Gastroesophageal sphincter (tissue), 3 donors: Measurements from ENCODE around the gene ST7.

Experiments
- POLR2A ChIP-seq, 2 donors: fragments of 450-650 bp; IDR thresholded peaks; one replicate each; pipeline ENCODE4 v1.6.1; 2017; ENCODE audit warnings: antibody characterized with exemption in 2 of 2, mild to moderate bottlenecking in 2 of 2, moderate library complexity in 1 of 2
- TF ChIP-seq, protein P1 (sequence below), 4 experiments: fragments of 200-600 bp in 2 of 4; fragments of 450-650 bp in 2 of 4; sonication (generic) in 1 of 4; IDR thresholded peaks; one replicate each; pipeline ENCODE4 v1.5.1; 2017 to 2019; ENCODE audit warnings: antibody characterized with exemption in 4 of 4, mild to moderate bottlenecking in 2 of 4, moderate library complexity in 2 of 4

DNA sequence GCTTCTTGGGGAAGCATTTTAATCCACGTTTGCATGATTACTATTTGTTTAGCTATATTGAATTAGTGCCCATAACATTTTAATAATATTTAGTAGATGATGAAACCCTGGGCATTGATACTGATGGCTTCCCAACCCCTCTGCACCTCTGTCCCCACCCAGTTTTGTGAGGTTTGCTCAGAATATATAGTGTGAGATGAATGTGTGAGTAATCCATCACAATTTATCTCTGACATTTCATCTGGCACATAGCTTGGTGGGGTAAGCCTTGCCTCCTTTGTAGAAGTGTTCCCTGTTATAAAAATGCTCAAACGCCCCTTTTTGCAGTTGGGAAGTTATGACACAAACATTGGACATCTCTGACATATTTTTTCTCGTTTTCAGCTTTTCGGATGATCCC lies 265.4 kb downstream of the ST7 start:
- TF ChIP-seq, protein P1, sequence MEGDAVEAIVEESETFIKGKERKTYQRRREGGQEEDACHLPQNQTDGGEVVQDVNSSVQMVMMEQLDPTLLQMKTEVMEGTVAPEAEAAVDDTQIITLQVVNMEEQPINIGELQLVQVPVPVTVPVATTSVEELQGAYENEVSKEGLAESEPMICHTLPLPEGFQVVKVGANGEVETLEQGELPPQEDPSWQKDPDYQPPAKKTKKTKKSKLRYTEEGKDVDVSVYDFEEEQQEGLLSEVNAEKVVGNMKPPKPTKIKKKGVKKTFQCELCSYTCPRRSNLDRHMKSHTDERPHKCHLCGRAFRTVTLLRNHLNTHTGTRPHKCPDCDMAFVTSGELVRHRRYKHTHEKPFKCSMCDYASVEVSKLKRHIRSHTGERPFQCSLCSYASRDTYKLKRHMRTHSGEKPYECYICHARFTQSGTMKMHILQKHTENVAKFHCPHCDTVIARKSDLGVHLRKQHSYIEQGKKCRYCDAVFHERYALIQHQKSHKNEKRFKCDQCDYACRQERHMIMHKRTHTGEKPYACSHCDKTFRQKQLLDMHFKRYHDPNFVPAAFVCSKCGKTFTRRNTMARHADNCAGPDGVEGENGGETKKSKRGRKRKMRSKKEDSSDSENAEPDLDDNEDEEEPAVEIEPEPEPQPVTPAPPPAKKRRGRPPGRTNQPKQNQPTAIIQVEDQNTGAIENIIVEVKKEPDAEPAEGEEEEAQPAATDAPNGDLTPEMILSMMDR (IDR thresholded peaks at IDR 0.05): no peak
- no peak for TF ChIP-seq POLR2A (IDR thresholded peaks at IDR 0.05)
